GM19468 (cell line): Measurements from ENCODE around the gene DNAJC25.
"Not testable (repeated sequence)": the region's sequence is repeated elsewhere in the genome, so short reads cannot be mapped to it uniquely, and the experiment has no call there.

Experiments used
- ATAC-seq: cut with Tn5 transposase; IDR thresholded peaks from one replicate; pipeline ENCODE4 v1.9.1; 2021; ENCODE audit warnings: mild to moderate bottlenecking, moderate library complexity, moderate number of reproducible peaks; ENCODE audit not compliant: unreplicated experiment; ENCODE audit errors: extremely low read depth

DNAJC25 gene

GRCh38 chr9:111631214-111631971 lies at the start of gene DNAJC25:
TSS of gene DNAJC25 (plus strand) at chr9:111631334. CDS start at chr9:111631408, 74 bp downstream.
- peak; percentile 98 for ATAC-seq

GRCh38 chr9:111582888-111583287 lies 48.2 kb upstream of the DNAJC25 start:
- ATAC-seq = no peak

- no peak for ATAC-seq
Measured at GRCh38 chr9:111586378-111586777, 44.8 kb upstream of the DNAJC25 start.

DNA sequence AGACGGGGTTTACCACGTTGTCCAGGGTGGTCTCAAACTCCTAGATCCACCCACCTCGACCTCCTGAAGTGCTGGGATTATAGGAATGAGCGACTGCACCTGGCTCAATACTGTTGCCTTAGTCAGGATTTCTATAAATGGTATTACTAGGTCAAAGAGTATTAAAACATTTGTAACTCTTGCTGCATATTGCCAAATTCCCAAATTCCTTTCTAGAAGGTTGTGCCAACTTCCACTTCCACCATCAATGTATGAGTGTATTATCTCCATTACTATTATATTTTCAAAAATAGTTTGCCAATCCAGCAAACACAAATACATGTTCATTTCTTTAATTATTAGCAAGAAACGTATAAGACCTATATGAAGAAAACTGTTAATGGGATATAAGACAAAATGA lies 42.3 kb upstream of the DNAJC25 start:
- ATAC-seq = no peak

DNA sequence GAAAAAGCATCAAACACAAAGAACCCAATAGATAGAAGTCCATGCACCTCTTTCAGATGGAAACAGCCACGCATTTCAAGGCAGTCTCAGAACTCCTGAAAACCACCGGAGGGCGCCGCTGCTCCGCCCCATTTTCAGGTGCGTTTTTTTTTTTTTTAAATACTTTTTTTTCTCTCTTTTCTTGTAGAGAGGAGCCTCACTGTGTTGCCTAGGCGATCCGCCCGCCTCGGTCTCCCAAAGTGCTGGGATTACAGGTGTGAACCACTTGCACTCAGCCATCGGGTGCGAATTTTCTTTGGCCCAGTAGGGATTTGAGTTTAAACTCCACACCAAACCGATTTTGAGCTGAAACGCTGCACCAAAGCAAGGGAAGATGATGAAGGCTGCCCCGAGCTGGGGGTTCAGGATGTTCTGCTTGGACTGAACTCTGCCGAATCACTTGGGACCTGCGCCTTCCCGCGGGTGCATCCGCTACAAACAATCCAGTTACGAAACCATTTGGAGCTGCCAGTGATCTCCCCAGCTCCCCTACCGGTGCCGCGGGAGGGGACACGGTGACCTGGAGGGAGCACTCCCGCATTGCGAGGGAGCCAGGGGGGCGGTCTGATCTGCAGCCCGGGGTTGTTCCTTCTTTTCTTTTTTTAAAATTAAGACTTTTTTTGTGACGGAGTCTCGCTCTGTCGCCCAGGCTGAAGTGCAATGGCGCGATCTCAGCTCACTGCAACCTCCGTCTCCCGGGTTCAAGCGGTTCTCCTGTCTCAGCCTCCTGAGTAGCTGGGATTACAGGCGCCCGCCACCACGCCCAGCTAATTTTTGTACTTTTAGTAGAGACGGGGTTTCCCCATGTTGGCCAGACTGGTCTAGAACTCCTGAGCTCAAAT lies 33.0 kb upstream of the DNAJC25 start:
- ATAC-seq = peak; percentile 53

DNA sequence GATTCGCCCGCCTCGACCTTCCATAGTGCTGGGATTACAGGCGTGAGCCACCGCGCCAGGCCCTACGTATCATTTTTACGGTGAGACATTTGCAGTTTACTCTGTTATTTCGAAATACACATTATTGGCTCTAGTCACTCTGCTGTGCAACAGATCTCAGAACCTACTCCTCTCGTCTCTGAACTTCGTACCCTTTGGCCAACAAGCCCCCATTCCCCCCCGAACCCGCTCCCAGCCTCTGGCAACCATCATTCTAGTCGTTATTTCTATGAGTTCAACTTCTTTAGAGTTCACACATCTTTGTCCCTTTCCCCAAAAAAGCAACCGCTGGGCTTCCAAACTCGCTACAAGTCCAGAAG lies 32.4 kb upstream of the DNAJC25 start:
- no peak for ATAC-seq

DNA sequence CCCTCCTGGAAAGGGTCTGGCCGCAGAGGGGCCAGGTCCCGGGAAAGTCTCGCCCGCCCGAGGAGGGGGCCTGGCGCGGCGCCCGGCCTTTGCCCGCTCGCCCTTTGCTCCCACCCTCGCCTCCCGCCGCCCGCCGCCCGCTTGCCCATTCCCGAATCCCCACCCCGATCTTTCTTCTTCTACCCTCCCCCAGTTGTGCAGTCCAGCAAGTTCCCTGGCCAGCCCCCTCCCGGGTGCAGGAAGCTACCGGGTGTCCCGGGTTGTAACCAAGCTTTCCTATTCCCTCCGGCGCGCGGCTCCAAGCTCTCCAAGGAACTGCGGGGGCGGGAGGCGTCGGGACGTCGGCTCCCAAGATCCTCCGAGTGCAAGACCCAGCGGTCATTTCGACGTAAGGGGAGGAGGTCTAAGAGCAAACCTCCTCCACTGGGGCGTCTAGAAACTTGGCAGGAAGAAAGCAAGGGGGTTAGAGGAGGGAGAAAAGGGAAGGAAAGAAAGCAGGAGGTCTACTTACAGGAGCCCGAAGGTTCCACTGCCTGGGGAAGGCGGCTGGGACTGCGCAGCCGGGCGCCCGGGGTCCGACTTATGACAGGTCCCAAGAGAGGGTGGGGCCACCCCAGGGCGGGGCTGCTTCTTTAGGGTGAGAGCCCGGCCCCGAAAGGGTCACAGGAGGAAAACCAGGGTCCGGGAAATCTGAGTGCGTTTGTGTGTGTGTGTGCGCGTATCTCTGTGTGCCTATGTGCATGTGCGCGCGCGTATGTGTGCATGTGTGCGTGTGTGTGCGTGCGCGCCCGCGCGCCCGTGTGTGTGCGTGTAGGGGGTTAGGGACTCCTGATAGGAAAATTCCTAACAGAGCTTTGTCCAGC lies 31.8 kb upstream of the DNAJC25 start, which contains the start of gene PTGR1:
PTGR1 (minus strand) TSS at position 556 of the 863 bp plus-strand sequence. CDS start 2,225 bp downstream, outside the sequence.
- ATAC-seq = no peak

DNA sequence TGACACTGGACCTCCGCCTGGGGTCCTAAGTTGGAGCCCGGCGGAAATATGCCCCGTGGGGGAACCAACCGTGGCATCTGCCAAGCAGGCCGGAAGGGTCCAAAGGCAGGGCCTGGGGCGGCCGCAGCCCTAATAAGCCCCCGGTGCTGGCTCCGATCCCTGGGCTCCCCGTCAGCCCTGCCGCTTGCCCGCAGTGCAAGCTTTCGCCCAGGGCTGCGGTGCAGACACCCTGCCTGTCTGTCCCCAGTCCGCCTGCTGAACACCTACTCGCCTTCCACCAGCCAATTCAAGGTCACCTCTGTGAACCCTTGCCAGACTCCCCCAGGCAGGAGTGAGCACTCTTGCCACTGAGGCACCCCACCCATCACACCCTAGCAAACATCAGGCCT lies 31.2 kb upstream of the DNAJC25 start:
- no peak for ATAC-seq

DNA sequence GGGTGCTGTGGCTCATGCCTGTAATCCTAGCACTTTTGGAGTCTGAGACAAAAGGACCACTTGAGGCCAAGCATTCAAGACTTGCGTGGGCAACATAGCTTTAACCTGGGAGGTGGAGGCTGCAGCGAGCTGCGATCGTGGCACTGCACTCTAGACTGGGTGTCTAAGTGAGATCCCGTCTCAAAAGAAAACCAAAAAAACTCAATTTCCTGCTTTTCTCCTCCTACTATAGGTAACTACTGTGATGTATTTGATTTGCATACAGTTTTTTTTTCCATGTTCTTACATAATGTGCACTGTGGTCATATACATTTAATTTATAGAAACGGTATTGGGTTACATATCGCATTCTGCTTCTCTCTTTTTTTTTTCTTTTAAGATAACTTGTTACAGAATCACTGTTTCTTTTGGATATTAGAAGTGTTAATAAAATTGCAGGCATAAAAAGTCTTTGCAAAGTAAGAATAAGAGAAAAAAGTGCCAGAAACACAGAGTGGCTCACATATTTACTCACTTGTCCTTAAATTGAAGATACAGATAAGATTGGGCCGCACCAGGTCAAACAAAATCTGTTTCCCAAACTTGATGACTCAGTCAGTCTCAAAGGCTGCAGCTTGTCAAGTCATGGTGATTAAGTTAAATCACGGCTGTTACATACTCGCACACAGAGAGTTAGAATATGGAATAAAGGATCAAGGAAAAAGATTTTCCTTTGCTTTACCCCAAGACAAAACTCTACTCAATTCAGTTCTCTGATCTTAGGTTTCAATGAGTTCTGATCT lies 29.7 kb upstream of the DNAJC25 start:
- ATAC-seq = no peak

DNA sequence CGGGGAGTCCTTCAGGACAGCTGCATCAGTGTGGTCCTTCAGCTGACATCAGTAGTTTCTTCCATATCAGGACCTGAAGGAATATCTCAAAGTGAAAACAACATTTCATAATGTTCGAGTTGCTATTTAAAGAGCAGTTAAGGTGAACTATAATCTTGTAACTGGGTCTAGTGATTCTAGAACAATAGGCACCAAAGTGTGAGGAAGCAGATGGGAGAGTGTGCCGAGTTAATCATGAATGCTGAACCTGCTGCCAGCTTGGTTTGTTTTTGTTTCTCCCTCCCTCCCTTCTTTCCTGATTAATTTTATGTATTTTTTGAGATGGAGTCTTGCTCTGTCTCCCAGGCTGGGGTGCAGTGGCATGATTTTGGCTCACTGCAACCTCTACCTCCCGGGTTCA lies 28.1 kb upstream of the DNAJC25 start:
- ATAC-seq = no peak

GRCh38 chr9:111604054-111604615 lies 27.0 kb upstream of the DNAJC25 start:
- no peak for ATAC-seq

GRCh38 chr9:111605041-111605559 lies 26.0 kb upstream of the DNAJC25 start:
- ATAC-seq = no peak

- no peak for ATAC-seq
Measured at GRCh38 chr9:111610149-111610548, 21.0 kb upstream of the DNAJC25 start.

DNA sequence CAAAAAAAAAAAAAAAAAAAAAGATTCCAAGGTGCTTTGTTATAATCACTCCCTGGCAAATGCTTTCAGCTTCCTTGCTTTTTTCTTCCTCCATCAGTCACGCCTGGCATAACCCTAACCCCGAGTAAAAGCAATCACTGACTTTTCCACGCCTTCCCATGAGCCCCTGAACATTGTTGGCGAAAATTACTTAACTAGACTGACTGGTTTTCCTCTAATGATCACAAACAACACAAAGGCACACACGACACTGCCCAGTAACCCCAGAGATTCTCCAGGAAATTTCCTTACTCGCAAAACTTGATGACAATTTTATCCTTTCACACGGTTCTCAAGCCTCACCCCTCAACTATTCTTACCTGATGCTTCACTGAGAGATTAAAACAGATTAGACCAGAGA lies 20.3 kb upstream of the DNAJC25 start:
- no peak for ATAC-seq

- no peak for ATAC-seq
Measured at GRCh38 chr9:111613436-111614040, 17.6 kb upstream of the DNAJC25 start.

GRCh38 chr9:111615928-111616327 lies 15.2 kb upstream of the DNAJC25 start:
- ATAC-seq = no peak

DNA sequence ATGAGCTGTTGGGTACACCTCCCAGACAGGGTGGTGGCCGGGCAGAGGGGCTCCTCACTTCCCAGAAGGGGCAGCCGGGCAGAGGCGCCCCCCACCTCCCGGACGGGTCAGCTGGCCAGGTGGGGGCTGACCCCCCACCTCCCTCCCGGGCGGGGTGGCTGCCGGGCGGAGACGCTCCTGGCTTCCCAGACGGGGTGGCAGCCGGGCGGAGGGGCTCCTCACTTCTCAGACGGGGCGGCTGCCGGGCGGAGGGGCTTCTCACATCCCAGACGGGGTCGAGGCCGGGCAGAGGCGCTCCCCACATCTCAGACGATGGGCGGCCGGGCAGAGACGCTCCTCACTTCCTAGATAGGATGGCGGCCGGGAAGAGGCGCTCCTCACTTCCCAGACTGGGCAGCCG lies 13.8 kb upstream of the DNAJC25 start:
- not testable (repeated sequence) for ATAC-seq

DNA sequence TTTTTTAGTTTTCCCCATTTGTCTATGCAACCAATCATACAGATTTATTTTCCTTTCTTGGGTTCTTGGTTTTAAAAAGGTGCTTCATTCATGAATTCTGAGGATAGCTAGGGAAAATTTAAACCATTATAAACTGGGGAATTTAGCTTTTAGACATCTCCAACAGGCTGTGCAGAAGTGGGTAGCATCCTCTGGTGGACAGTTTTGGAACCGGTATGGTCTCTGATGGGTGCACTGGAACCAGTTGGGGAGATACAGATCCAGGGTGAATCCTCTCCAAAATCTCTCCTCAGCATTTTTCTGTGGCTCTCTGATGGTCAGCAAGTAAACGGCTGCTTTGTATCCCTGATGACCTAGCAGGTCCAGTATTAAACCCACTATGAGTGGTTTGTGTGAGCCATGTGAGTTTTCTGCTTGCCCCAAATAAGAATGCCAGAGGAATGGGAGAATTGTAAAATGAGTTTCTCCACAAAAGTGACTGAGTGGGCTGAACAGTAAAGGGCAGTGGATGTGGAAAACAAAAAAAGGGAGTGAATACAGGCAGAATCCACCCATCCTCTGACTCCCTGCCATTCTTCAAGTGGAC lies 9.1 kb upstream of the DNAJC25 start:
- no peak for ATAC-seq
